ENCODE data around the gene ATF2. TPM values are rescaled to one million over a fixed set of nuclear protein-coding genes. Genes with fewer than 3 reads are reported as not detected.

Gene ATF2
- total RNA-seq, 6 experiments from 2014 or later, result 34.1 to 43.9 (median 38.2) TPM

GRCh38 chr2:175147186-175147585 lies 20.8 kb downstream of the ATF2 start:
- H3K4me1 Mint-ChIP-seq (ENCODE audit: low read depth), result peaks cover 45% of the 10 kb centered on the region
- TF ChIP-seq CTCF (IDR thresholded peaks at IDR 0.05), result no peak

GRCh38 chr2:175143678-175144077 lies 24.3 kb downstream of the ATF2 start:
- H3K9me3 Mint-ChIP-seq, result no peaks in the 10 kb centered on the region
- no peaks in the 10 kb centered on the region for H3K27me3 Mint-ChIP-seq (ENCODE audit: insufficient read depth)
- no peak for TF ChIP-seq CTCF (IDR thresholded peaks at IDR 0.05)
- H3K36me3 Mint-ChIP-seq (ENCODE audit: low read depth), result peaks cover 27% of the 10 kb centered on the region
- H3K4me3 Mint-ChIP-seq, result no peak overlapping the region
- peaks cover 28% of the 10 kb centered on the region for H3K4me1 Mint-ChIP-seq (ENCODE audit: low read depth)
- no peak for DNase-seq
- no peak overlapping the region for H3K27ac Mint-ChIP-seq

More at GRCh38 chr2:175147186-175147585, 20.8 kb downstream of the ATF2 start:
- peaks cover 37% of the 10 kb centered on the region for H3K36me3 Mint-ChIP-seq (ENCODE audit: low read depth)
- no peaks in the 10 kb centered on the region for H3K27me3 Mint-ChIP-seq (ENCODE audit: insufficient read depth)
- H3K4me3 Mint-ChIP-seq, result no peak overlapping the region
- no peaks in the 10 kb centered on the region for H3K9me3 Mint-ChIP-seq
- H3K27ac Mint-ChIP-seq, result no peak overlapping the region
- no peak for DNase-seq

- H3K4me3 Mint-ChIP-seq, result no peak overlapping the region
These were observed 24.8 kb downstream of the ATF2 start for GRCh38 chr2:175143191-175143590.

GRCh38 chr2:175140332-175140731 lies 27.7 kb downstream of the ATF2 start:
- DNase-seq, result no peak
- peaks cover 8% of the 10 kb centered on the region for H3K4me1 Mint-ChIP-seq (ENCODE audit: low read depth)
- peaks cover 2% of the 10 kb centered on the region; the same call in 1 of the 2 replicates for H3K27me3 Mint-ChIP-seq (ENCODE audit: insufficient read depth)
- no peak overlapping the region for H3K4me3 Mint-ChIP-seq
- no peaks in the 10 kb centered on the region for H3K9me3 Mint-ChIP-seq
- H3K27ac Mint-ChIP-seq, result no peak overlapping the region
- peaks cover 34% of the 10 kb centered on the region for H3K36me3 Mint-ChIP-seq (ENCODE audit: low read depth)
- TF ChIP-seq CTCF (IDR thresholded peaks at IDR 0.05), result no peak

More at GRCh38 chr2:175143191-175143590, 24.8 kb downstream of the ATF2 start:
- Mint-ChIP-seq H3K27ac (no peak overlapping the region), H3K4me1 (ENCODE audit: low read depth) (peaks cover 23% of the 10 kb centered on the region), H3K27me3 (ENCODE audit: insufficient read depth) (no peaks in the 10 kb centered on the region), H3K9me3 (no peaks in the 10 kb centered on the region), H3K36me3 (ENCODE audit: low read depth) (peaks cover 26% of the 10 kb centered on the region; the same call in 1 of the 2 replicates)
- TF ChIP-seq CTCF (IDR thresholded peaks at IDR 0.05), result no peak
- DNase-seq, result no peak

GRCh38 chr2:175137793-175138192 lies 30.2 kb downstream of the ATF2 start:
- peaks cover 2% of the 10 kb centered on the region; the same call in 1 of the 2 replicates for H3K27me3 Mint-ChIP-seq (ENCODE audit: insufficient read depth)
- no peaks in the 10 kb centered on the region for H3K9me3 Mint-ChIP-seq
- peaks cover 8% of the 10 kb centered on the region for H3K4me1 Mint-ChIP-seq (ENCODE audit: low read depth)
- H3K4me3 Mint-ChIP-seq, result no peak overlapping the region
- DNase-seq, result no peak
- peaks cover 32% of the 10 kb centered on the region for H3K36me3 Mint-ChIP-seq (ENCODE audit: low read depth)
- no peak overlapping the region for H3K27ac Mint-ChIP-seq
- no peak for TF ChIP-seq CTCF (IDR thresholded peaks at IDR 0.05)

Measured in HFFc6 (cell line).